Omental fat pad (tissue), 4 donors: ENCODE measurements around the gene ADAMTS13. TPM values are rescaled to one million over a fixed set of nuclear protein-coding genes. Genes with fewer than 3 reads are reported as not detected.

Experiments used
- ATAC-seq: fragments of 150-250 bp; one replicate; pipeline ENCODE4 v1.9.1; 2016; ENCODE audit warnings: mild to moderate bottlenecking, moderate library complexity; ENCODE audit not compliant: low FRiP score
- DNase-seq: peaks from one replicate; pipeline ENCODE4 v3.0.0-alpha.2; 2019; ENCODE audit warnings: low spot score
- CTCF ChIP-seq, 3 donors: fragments of 450-650 bp; IDR thresholded peaks; one replicate each; pipeline ENCODE4 v1.5.1; 2016 to 2017; ENCODE audit warnings: antibody characterized with exemption in 3 of 3, mild to moderate bottlenecking in 3 of 3, moderate library complexity in 2 of 3
- total RNA-seq, 4 donors: library from RNA; depleted of rRNA; stranded (reverse); fragments of >200 nt; gene quantifications; one replicate each; pipeline ENCODE4 v1.1.0, GENCODE V29; 2016

ADAMTS13 gene
- total RNA-seq, 4 donors from 2014 or later: 1.1 to 3.0 (median 1.2) TPM

GRCh38 chr9:133453651-133454050, 31.5 kb downstream of the ADAMTS13 start:
- DNase-seq (no peak), ATAC-seq (no peak)
- TF ChIP-seq CTCF (IDR thresholded peaks at IDR 0.05): no peak

GRCh38 chr9:133454325-133454724, 32.2 kb downstream of the ADAMTS13 start:
- no peak for TF ChIP-seq CTCF (IDR thresholded peaks at IDR 0.05)
- ATAC-seq: no peak
- DNase-seq: no peak

- no peak for DNase-seq
- no peak for TF ChIP-seq CTCF (IDR thresholded peaks at IDR 0.05)
- ATAC-seq: no peak
Measured at GRCh38 chr9:133454943-133455673, 32.9 kb downstream of the ADAMTS13 start.

GRCh38 chr9:133455936-133456335, 33.8 kb downstream of the ADAMTS13 start:
- no peak for DNase-seq
- no peak for TF ChIP-seq CTCF (IDR thresholded peaks at IDR 0.05)
- no peak for ATAC-seq

- DNase-seq (no peak), ATAC-seq (no peak)
- TF ChIP-seq CTCF (IDR thresholded peaks at IDR 0.05): no peak
Measured at GRCh38 chr9:133456409-133456808, 34.2 kb downstream of the ADAMTS13 start.

- ATAC-seq (no peak), DNase-seq (no peak)
- no peak for TF ChIP-seq CTCF (IDR thresholded peaks at IDR 0.05)
Measured at GRCh38 chr9:133457233-133457632, 35.1 kb downstream of the ADAMTS13 start.

- no peak for TF ChIP-seq CTCF (IDR thresholded peaks at IDR 0.05)
- DNase-seq (no peak), ATAC-seq (no peak)
Measured at GRCh38 chr9:133457748-133458147, 35.6 kb downstream of the ADAMTS13 start.
